COR-L47 (cell line): ENCODE measurements around the gene CEACAM6.
"Not testable (repeated sequence)": the region's sequence is repeated elsewhere in the genome, so short reads cannot be mapped to it uniquely, and the experiment has no call there.

ENCODE experiments used
- DNase-seq: peaks from one replicate; lab custom pipeline; 2025; lab: John Stamatoyannopoulos, UW

Gene CEACAM6

DNA sequence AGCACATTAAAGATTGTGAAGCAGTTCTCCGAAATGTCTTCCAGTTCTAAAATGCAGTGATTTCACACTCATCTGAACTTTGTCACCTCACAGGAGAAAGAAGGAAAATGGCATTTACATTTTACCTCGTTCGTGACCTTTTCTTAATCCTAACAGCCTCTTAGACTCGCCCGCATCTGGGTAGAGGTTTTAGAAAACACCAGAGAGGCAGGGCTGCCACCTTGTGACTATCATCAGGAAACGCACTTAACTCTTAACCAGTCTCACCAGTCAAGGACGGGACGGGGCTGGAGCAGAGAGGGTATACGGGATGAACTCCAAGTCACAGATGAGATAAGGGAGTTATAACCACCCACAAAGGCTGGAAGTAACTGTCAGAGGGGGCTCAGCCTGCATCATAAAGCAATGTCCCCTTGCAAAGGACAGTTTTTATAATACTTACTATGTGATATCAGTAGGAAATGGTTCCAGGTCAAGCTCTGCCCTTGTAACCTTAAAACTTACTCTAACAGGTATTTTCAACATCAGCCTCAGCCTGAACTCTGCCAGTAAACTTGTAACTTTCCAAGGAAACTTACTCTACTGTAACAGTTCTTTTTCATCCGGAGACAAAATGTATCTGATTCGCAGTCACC, 8.6 kb upstream of the CEACAM6 start:
- DNase-seq: peak; percentile 71

GRCh38 chr19:41748012-41748411, 7.3 kb upstream of the CEACAM6 start:
- DNase-seq: no peak

DNA sequence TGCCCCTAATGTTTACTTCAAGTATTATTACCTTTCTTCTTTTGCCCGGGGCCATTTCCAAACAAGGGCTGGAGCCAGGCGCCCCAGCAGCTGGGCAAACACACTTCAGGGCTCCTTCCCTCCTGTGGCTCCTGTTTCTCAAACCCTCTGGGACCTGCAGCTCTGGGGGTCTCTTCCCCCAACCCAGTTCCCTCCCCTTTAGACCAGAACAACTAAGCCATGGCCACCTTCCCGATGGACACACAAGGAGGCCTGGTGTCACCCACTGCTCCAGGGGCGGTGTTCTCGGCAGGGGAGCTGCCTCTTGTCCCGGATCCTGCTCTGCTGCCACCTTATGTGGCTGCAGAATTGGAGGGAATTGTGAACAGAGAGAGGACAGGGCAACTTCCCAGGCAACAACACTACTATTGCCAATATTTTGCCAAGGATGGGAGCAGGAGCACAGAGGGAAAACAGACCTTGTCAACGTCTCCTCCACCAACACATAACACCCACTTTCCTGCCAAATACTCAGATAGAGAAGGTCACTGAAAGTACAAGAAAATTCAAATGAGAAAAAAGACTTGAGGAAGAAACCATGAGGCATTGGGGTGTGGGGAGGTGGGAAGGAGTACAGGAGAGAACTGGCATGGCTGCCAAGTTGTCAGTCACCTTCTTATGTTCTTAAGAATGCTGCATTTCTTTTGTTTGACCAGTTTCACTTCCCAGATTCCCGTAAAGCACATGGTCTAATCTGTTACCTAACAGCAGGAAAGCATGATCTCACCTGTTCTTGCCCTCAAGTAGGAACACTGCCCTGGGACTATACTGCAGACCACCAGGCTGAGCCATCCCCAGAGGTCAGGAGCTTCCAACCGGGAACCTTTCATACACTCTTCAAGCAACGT, 4.8 kb upstream of the CEACAM6 start:
- not testable (repeated sequence) for DNase-seq

GRCh38 chr19:41753159-41753558, 2.2 kb upstream of the CEACAM6 start:
- peak; percentile 48 for DNase-seq

GRCh38 chr19:41753936-41754529, 1.3 kb upstream of the CEACAM6 start:
- DNase-seq: peak; percentile 35

DNA sequence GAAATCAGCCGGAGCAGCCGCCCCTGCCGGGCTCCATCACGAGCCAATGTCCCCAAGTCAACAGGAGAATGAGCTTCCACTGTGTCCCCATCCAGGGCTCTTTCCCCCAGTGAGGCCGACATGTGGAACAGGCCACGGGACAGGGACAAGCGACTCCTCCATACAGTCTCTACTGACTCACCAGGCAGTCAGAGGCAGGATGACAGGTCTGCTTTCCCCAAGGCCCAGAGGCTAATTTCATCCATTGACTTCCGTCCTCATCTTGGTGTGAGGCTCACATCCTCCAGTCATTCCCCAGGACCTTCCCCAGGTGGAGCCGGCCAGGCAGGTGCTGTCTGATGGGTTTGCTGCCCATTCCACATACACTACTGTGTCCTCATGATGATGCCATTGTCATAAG, 3.5 kb downstream of the CEACAM6 start:
- no peak for DNase-seq

DNA sequence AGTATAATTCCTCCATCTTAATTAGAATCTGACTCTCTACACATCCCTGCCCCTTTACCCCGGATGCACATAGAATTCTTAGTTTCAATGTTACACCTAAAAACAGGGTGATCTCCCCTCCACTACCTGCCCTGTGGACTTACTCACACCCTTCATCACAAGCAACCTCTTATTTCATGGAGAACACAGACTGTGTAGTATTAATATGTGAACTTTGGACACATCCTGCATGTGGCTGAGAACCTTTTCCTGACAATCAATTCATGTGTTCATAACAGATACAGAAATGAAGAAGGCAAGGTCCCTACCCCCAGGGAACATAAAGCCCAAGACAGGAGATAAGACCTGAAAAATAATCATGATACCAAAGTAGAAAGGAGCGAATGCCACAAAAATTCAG, 11.8 kb downstream of the CEACAM6 start:
- DNase-seq: no peak

DNA sequence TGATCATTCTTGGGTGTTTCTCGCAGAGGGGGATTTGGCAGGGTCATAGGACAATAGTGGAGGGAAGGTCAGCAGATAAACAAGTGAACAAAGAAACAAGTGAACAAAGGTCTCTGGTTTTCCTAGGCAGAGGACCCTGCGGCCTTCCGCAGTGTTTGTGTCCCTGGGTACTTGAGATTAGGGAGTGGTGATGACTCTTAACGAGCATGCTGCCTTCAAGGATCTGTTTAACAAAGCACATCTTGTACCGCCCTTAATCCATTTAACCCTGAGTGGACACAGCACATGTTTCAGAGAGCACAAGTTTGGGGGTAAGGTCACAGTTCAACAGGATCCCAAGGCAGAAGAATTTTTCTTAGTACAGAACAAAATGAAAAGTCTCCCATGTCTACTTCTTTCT, 12.8 kb downstream of the CEACAM6 start:
- DNase-seq: not testable (repeated sequence)

GRCh38 chr19:41769608-41770007, 14.3 kb downstream of the CEACAM6 start:
- DNase-seq: no peak

GRCh38 chr19:41771410-41771809, 16.1 kb downstream of the CEACAM6 start:
- no peak for DNase-seq

DNA sequence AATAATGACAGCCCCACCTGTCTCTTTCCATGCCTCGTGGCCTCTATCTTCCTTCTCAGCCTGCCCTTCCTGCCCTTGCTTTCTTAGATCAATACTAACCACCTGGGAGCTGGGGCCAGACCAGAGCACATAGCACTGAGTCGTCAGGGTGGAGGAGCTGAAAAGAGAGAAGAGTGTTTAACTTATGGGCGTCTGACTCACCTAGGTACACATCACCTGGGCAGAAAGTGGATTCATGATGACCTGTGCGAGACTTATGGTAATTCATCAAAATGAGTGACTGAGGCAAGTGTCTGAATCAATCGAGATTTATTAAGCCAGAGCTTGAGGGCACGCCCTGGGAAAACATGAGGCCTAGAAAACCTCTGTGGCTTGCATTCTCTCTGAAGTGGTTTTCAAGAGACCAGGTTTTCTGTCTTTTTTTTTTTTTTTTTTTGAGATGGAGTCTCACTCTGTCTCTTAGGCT, 19.2 kb downstream of the CEACAM6 start:
- DNase-seq: peak; percentile 20

GRCh38 chr19:41776700-41777099, 21.4 kb downstream of the CEACAM6 start:
- DNase-seq: no peak

DNA sequence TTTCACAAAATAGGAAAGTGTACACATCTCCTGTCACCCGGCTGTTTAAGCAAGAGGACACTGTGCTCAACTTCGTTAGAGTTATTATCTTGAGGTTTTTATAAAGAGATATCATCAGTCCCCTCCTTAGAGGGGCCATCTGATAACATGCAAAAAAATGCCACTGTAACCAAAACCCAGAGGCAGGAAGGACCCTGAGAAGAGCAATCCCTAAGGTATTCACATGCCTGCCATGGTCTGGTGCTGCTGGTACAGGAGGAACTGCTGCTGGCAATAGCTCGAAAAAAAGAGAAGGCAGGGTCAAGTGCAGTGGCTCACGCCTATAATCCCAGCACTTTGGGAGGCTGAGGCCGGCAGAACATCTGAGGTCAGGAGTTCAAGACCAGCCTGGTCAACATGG, 28.3 kb downstream of the CEACAM6 start:
- DNase-seq: no peak

DNA sequence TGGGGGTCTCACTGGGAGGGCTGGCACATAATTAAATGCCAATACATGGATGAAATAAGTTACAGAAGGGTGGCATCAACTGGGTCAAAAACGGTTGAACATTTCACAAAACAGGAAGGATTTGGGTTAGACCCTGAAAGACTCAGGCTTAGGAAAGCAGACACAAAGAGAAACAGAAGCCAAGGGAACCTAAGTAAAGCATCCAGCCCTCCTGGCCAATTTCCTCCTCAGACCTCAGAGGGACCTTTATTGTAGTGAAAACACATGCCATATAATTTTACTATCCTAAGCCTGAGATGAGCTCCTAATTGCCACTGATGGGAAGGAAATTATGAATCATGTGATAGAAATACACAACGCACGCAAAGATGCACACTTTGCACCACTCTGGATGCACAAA, 29.0 kb downstream of the CEACAM6 start:
- DNase-seq: no peak

- DNase-seq: no peak
Observed at GRCh38 chr19:41784743-41785142, 29.4 kb downstream of the CEACAM6 start.

GRCh38 chr19:41785653-41786052, 30.3 kb downstream of the CEACAM6 start:
- DNase-seq: peak; percentile 65

- DNase-seq: no peak
Observed at GRCh38 chr19:41787055-41787454, 31.7 kb downstream of the CEACAM6 start.

GRCh38 chr19:41788518-41788917, 33.2 kb downstream of the CEACAM6 start:
- DNase-seq: not testable (repeated sequence)

DNA sequence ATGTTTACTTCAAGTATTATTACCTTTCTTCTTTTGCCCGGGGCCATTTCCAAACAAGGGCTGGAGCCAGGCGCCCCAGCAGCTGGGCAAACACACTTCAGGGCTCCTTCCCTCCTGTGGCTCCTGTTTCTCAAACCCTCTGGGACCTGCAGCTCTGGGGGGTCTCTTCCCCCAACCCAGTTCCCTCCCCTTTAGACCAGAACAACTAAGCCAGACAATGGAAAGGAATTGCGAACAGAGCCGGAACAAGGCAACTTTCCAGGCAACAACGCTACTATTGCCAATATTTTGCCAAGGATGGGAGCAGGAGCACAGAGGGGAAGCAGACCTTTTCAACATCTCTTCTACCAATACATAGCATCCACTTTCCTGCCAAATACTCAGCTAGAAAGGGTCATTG, 33.7 kb downstream of the CEACAM6 start:
- peak; percentile 83 for DNase-seq

DNA sequence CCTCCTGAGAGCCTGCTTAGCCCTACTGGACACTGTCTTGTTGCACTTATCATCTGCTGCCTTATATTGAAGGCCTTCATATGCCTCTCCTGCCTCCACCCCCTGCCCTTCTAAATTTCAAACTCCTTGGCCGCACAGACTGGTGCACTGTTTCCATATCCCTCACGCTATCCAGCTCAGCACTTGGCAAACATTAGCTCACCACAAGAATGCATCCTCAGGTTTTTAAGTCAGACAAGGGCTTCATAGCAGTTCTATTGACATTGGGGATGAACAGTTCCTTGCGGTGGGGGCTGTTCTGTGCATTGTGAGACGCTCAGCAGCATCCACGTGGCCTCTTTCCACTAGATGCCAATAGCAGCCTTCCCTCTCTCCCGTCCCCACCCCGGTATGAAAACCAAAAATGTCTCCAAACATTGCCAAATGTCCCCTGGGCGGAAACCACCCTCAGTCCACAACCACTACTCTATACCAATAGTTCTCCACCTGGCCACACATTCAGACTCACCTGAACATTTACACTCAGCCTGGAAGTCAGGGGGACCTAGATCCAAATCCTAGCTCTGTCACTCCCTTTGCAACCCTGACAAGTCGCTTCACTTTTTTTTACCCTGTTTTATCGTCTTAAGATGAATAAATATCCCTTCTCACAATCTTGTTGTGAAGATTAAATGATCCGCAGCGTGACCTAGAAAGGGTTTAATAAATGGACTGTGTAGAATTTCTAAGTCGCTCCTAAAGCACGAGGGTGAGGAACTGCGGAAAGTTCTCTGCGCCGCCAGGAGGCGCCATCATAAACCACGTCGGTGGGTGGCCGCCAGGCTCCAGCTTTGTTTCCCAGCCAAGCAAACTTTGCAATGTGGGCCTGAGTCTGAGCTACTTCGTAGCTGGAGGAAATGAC, 37.4 kb downstream of the CEACAM6 start:
- DNase-seq: no peak

GRCh38 chr19:41793414-41793727, 38.0 kb downstream of the CEACAM6 start:
- no peak for DNase-seq

- DNase-seq: peak; percentile 76
Observed at GRCh38 chr19:41795031-41795461, 39.7 kb downstream of the CEACAM6 start.
